ENCODE results near the gene DCLK2. TPM values are rescaled to one million over a fixed set of nuclear protein-coding genes. Genes with fewer than 3 reads are reported as not detected.

Gene DCLK2
- total and polyA plus RNA-seq, 9 donors: 4.4 to 9.8 (median 7.2) TPM

GRCh38 chr4:150078579-150079080 lies 385 bp downstream of the DCLK2 start:
- intact Hi-C loops (cut with DNase I): loop anchor here in 2 of 4 donors (10.0 kb wide), 2 partner anchors 126 to 136 kb away; no protein-coding TSS in a partner anchor
- TF ChIP-seq EP300 (IDR thresholded peaks at IDR 0.05): no peak
- no peak for TF ChIP-seq POLR2A (IDR thresholded peaks at IDR 0.05)
- TF ChIP-seq CTCF (IDR thresholded peaks at IDR 0.05): no peak
- Histone ChIP-seq H3K4me1 (ENCODE audit: insufficient read depth) (peaks cover 4% of the 10 kb centered on the region), H3K27ac (peak overlapping the region; percentile 83 to 93), H3K9me3 (no peaks in the 10 kb centered on the region), H3K4me3 (peak overlapping the region; percentile 57), H3K27me3 (no peaks in the 10 kb centered on the region), H3K36me3 (no peaks in the 10 kb centered on the region)
- 0 to 5% (median 1%) methylated on average over 4 to 59 of the region's 59 CpGs for WGBS, 3 donors
- peak in 4 of 5 donors; percentile 61 to 80 (median 70) for DNase-seq

- no peaks in the 10 kb centered on the region for H3K27me3 ChIP-seq
- peak overlapping the region; percentile 83 to 93 for H3K27ac ChIP-seq
- intact Hi-C loops (cut with DNase I): loop anchor here in 2 of 4 donors (10.0 kb wide), 2 partner anchors 126 to 136 kb away; no protein-coding TSS in a partner anchor
- H3K4me1 ChIP-seq (ENCODE audit: insufficient read depth): peaks cover 4% of the 10 kb centered on the region
- peak overlapping the region; percentile 57 for H3K4me3 ChIP-seq
- DNase-seq: peak; percentile 27 to 62 (median 47)
- H3K36me3 ChIP-seq: no peaks in the 10 kb centered on the region
- TF ChIP-seq POLR2A (IDR thresholded peaks at IDR 0.05) (no peak), CTCF (IDR thresholded peaks at IDR 0.05) (no peak), EP300 (IDR thresholded peaks at IDR 0.05) (no peak)
- H3K9me3 ChIP-seq: no peaks in the 10 kb centered on the region
- WGBS, 3 donors: 3 to 5% (median 3%) methylated on average over 38 to 47 of the region's 47 CpGs
Observed at GRCh38 chr4:150079081-150079581, 886 bp downstream of the DCLK2 start.

- H3K27ac ChIP-seq: no peak overlapping the region
- intact Hi-C loops (cut with DNase I): no loop called here
- TF ChIP-seq POLR2A (IDR thresholded peaks at IDR 0.05) (no peak), CTCF (IDR thresholded peaks at IDR 0.05) (no peak), EP300 (IDR thresholded peaks at IDR 0.05) (no peak)
- 88 to 91% (median 91%) methylated on average over 5 of the region's 5 CpGs for WGBS, 3 donors
- H3K27me3 ChIP-seq: no peaks in the 10 kb centered on the region
- H3K4me1 ChIP-seq (ENCODE audit: insufficient read depth): peaks cover 4% of the 10 kb centered on the region
- H3K9me3 ChIP-seq: no peaks in the 10 kb centered on the region
- H3K4me3 ChIP-seq: no peak overlapping the region
- H3K36me3 ChIP-seq: no peaks in the 10 kb centered on the region
- DNase-seq: no peak
Observed at GRCh38 chr4:150080337-150080736, 2.1 kb downstream of the DCLK2 start.

- Histone ChIP-seq H3K27ac (no peak overlapping the region), H3K27me3 (no peaks in the 10 kb centered on the region), H3K9me3 (no peaks in the 10 kb centered on the region), H3K36me3 (no peaks in the 10 kb centered on the region), H3K4me3 (no peak overlapping the region), H3K4me1 (ENCODE audit: insufficient read depth) (peaks cover 4% of the 10 kb centered on the region)
- 74 to 98% (median 74%) methylated on average over 1 of the region's 1 CpG for WGBS, 3 donors
- intact Hi-C loops (cut with DNase I): no loop called here
- TF ChIP-seq EP300 (IDR thresholded peaks at IDR 0.05) (no peak), CTCF (IDR thresholded peaks at IDR 0.05) (no peak), POLR2A (IDR thresholded peaks at IDR 0.05) (no peak)
- no peak for DNase-seq
Observed at GRCh38 chr4:150080875-150081274, 2.6 kb downstream of the DCLK2 start.

Data from ovary (tissue), 9 donors.